Body of pancreas (tissue), 4 donors: Measurements from ENCODE around the gene TRIM44. TPM values are rescaled to one million over a fixed set of nuclear protein-coding genes. Genes with fewer than 3 reads are reported as not detected.
A peak's percentile ranks its signal among the peaks of the same experiment; 100 is the strongest.

Experiments used
- ATAC-seq: fragments of 150-250 bp; one replicate; pipeline ENCODE4 v1.9.1; 2016
- DNase-seq, 4 donors: peaks; one replicate each; pipeline ENCODE4 v3.0.0-alpha.2; 2019
- H3K27ac ChIP-seq, 4 donors: fragments of 200-600 bp; sonication (generic); 1 replicate in 3 of 4; 2 replicates in 1 of 4; pipeline versions ENCODE4 v1.5.1 to v1.6.1; 2016 to 2019; ENCODE audit warnings: mild to moderate bottlenecking in 1 of 4, mixed read lengths in 1 of 4, moderate library complexity in 1 of 4
- H3K27me3 ChIP-seq, 2 donors: fragments of 200-600 bp; sonication (generic); one replicate each; pipeline ENCODE4 v1.6.0; 2016; ENCODE audit warnings: mild to moderate bottlenecking in 1 of 2
- H3K36me3 ChIP-seq, 2 donors: fragments of 200-600 bp; sonication (generic); replicated peaks in 1 of 2; 2 replicates each; pipeline ENCODE4 v1.5.1; 2016; ENCODE audit warnings: low read depth in 2 of 2; ENCODE audit not compliant: insufficient read depth in 1 of 2
- H3K4me1 ChIP-seq: fragments of 200-600 bp; sonication (generic); one replicate; pipeline ENCODE4 v1.6.0; 2016
- H3K4me3 ChIP-seq, 2 donors: fragments of 200-600 bp; sonication (generic); 1 replicate in 1 of 2; 2 replicates in 1 of 2; pipeline ENCODE4 v1.5.1; 2016 to 2019
- H3K9me3 ChIP-seq, 3 donors: fragments of 200-600 bp; sonication (generic); 1 replicate in 2 of 3; 2 replicates in 1 of 3; pipeline ENCODE4 v1.5.1; 2016
- POLR2A ChIP-seq, 3 donors: fragments of 450-650 bp; IDR thresholded peaks; one replicate each; pipeline ENCODE4 v1.6.1; 2016; ENCODE audit warnings: antibody characterized with exemption in 3 of 3, mild to moderate bottlenecking in 2 of 3
- WGBS, 2 donors: methylation state at CpG; one replicate each; pipeline ENCODE4 v1.1.5; 2017; 5-methylcytosine and 5-hydroxymethylcytosine counted together
- intact Hi-C: fragments of 100-400 bp; cut with DNase I; formaldehyde crosslinking; loops from one replicate; pipeline ENCODE4 v1.15.1; 2023
- total RNA-seq, 2 donors: library from RNA; depleted of rRNA; stranded (reverse); fragments of >200 nt; gene quantifications; one replicate each; pipeline ENCODE4 v1.1.0, GENCODE V29; 2016
- TF ChIP-seq, protein P1 (sequence below), 7 experiments: fragments of 450-650 bp in 4 of 7; fragments of 200-600 bp in 3 of 7; sonication (generic) in 3 of 7; IDR thresholded peaks; one replicate each; pipeline ENCODE4 v1.5.1; 2016 to 2019; ENCODE audit warnings: antibody characterized with exemption in 7 of 7

Gene TRIM44
- total RNA-seq, 2 donors from 2014 or later, result 17.4 to 81.7 TPM

- 68 to 74% methylated on average over 2 of the region's 2 CpGs for WGBS, 2 donors
- TF ChIP-seq POLR2A (IDR thresholded peaks at IDR 0.05), result no peak
- TF ChIP-seq, protein P1, sequence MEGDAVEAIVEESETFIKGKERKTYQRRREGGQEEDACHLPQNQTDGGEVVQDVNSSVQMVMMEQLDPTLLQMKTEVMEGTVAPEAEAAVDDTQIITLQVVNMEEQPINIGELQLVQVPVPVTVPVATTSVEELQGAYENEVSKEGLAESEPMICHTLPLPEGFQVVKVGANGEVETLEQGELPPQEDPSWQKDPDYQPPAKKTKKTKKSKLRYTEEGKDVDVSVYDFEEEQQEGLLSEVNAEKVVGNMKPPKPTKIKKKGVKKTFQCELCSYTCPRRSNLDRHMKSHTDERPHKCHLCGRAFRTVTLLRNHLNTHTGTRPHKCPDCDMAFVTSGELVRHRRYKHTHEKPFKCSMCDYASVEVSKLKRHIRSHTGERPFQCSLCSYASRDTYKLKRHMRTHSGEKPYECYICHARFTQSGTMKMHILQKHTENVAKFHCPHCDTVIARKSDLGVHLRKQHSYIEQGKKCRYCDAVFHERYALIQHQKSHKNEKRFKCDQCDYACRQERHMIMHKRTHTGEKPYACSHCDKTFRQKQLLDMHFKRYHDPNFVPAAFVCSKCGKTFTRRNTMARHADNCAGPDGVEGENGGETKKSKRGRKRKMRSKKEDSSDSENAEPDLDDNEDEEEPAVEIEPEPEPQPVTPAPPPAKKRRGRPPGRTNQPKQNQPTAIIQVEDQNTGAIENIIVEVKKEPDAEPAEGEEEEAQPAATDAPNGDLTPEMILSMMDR (IDR thresholded peaks at IDR 0.05), result no peak
- intact Hi-C loops, result no loop called here
These were observed 41.8 kb upstream of the TRIM44 start for GRCh38 chr11:35620795-35621194.

GRCh38 chr11:35621620-35622019 lies 41.0 kb upstream of the TRIM44 start:
- DNase-seq, result no peak
- H3K9me3 ChIP-seq, result no peaks in the 10 kb centered on the region
- H3K4me3 ChIP-seq, result no peak overlapping the region
- ATAC-seq, result no peak
- H3K27me3 ChIP-seq, result no peaks in the 10 kb centered on the region
- intact Hi-C loops, result no loop called here
- TF ChIP-seq POLR2A (IDR thresholded peaks at IDR 0.05), result no peak
- TF ChIP-seq, protein P1 (IDR thresholded peaks at IDR 0.05), result no peak
- H3K4me1 ChIP-seq, result peaks cover 31% of the 10 kb centered on the region
- H3K36me3 ChIP-seq, result no peaks in the 10 kb centered on the region
- H3K27ac ChIP-seq, result peak overlapping the region in 2 of 4 donors; percentile 10 to 29
- 45 to 58% methylated on average over 2 of the region's 2 CpGs for WGBS, 2 donors

More at GRCh38 chr11:35620795-35621194, 41.8 kb upstream of the TRIM44 start:
- DNase-seq (no peak), ATAC-seq (no peak)
- Histone ChIP-seq H3K36me3 (no peaks in the 10 kb centered on the region), H3K4me1 (peaks cover 34% of the 10 kb centered on the region), H3K9me3 (no peaks in the 10 kb centered on the region), H3K4me3 (no peak overlapping the region), H3K27ac (no peak overlapping the region), H3K27me3 (no peaks in the 10 kb centered on the region)

- H3K36me3 ChIP-seq, result no peaks in the 10 kb centered on the region
- intact Hi-C loops, result no loop called here
- DNase-seq (no peak), ATAC-seq (no peak)
- WGBS, 2 donors, result 45 to 57% methylated on average over 3 of the region's 3 CpGs
- H3K4me1 ChIP-seq, result peaks cover 31% of the 10 kb centered on the region
- H3K9me3 ChIP-seq, result no peaks in the 10 kb centered on the region
- peak overlapping the region in 2 of 4 donors; percentile 10 to 29 for H3K27ac ChIP-seq
- TF ChIP-seq POLR2A (IDR thresholded peaks at IDR 0.05), result no peak
- TF ChIP-seq, protein P1 (IDR thresholded peaks at IDR 0.05), result no peak
- no peaks in the 10 kb centered on the region for H3K27me3 ChIP-seq
- H3K4me3 ChIP-seq, result no peak overlapping the region
These were observed 40.5 kb upstream of the TRIM44 start for GRCh38 chr11:35622070-35622469.

GRCh38 chr11:35623621-35624168 lies 38.9 kb upstream of the TRIM44 start:
- TF ChIP-seq, protein P1 (IDR thresholded peaks at IDR 0.05), result no peak
- TF ChIP-seq POLR2A (IDR thresholded peaks at IDR 0.05), result no peak
- WGBS, 2 donors, result 83 to 88% methylated on average over 8 of the region's 8 CpGs
- intact Hi-C loops, result no loop called here
- no peaks in the 10 kb centered on the region for H3K9me3 ChIP-seq
- no peaks in the 10 kb centered on the region for H3K27me3 ChIP-seq
- no peaks in the 10 kb centered on the region for H3K36me3 ChIP-seq
- ATAC-seq, result no peak
- H3K4me3 ChIP-seq, result no peak overlapping the region
- H3K4me1 ChIP-seq, result peaks cover 24% of the 10 kb centered on the region
- DNase-seq, result no peak
- no peak overlapping the region for H3K27ac ChIP-seq

DNA sequence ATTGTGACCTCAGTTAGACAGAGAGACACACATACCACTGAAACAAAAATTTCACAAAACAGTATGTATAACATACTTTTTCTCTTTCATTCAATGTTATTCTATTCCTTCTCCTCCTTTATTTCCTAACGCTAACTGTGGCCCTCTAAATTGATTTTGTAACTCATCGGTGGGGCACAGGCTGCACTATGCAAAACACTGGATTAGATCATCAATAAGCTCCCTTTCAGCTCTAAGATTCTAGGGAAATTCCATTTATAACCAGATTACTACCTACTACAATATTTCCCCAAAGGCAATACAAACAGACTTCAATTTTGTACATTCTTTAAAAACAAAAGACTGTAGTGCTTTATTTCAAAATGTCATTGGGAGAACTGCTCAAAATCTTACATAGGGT lies 38.3 kb upstream of the TRIM44 start:
- Histone ChIP-seq H3K27ac (no peak overlapping the region), H3K36me3 (no peaks in the 10 kb centered on the region), H3K27me3 (no peaks in the 10 kb centered on the region), H3K4me1 (peaks cover 18% of the 10 kb centered on the region), H3K9me3 (no peaks in the 10 kb centered on the region), H3K4me3 (no peak overlapping the region)
- no peak for ATAC-seq
- TF ChIP-seq POLR2A (IDR thresholded peaks at IDR 0.05), result no peak
- TF ChIP-seq, protein P1 (IDR thresholded peaks at IDR 0.05), result no peak
- intact Hi-C loops, result no loop called here
- 78 to 80% methylated on average over 2 of the region's 2 CpGs for WGBS, 2 donors
- no peak for DNase-seq
